SW480 (cell line): ENCODE results near the gene NF2.

Experiments
- DNase-seq: peaks from one replicate; pipeline ENCODE4 v3.0.0-alpha.2; 2016; ENCODE audit warnings: low spot score

Gene NF2

DNA sequence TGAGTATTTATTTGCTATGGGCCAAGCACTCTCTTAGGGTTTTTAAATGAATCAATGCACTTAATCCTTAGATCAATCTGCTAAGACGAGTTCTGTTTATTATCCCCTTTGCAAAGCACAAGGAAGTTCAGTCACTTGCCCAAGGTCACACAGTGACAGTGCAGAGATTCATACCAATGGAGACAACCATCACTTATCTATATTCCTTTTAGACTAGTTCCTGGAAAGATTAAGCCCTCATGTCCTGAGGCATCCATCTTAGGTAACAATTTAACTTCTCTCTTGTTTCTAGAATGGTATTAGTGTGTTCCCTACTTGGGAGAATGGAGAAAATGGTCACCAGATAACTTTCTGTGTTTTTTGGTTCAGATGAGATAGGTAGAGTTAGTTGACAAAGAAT lies 28.3 kb downstream of the NF2 start:
- no peak for DNase-seq

- no peak for DNase-seq
Measured at GRCh38 chr22:29632672-29633071, 29.2 kb downstream of the NF2 start.

DNA sequence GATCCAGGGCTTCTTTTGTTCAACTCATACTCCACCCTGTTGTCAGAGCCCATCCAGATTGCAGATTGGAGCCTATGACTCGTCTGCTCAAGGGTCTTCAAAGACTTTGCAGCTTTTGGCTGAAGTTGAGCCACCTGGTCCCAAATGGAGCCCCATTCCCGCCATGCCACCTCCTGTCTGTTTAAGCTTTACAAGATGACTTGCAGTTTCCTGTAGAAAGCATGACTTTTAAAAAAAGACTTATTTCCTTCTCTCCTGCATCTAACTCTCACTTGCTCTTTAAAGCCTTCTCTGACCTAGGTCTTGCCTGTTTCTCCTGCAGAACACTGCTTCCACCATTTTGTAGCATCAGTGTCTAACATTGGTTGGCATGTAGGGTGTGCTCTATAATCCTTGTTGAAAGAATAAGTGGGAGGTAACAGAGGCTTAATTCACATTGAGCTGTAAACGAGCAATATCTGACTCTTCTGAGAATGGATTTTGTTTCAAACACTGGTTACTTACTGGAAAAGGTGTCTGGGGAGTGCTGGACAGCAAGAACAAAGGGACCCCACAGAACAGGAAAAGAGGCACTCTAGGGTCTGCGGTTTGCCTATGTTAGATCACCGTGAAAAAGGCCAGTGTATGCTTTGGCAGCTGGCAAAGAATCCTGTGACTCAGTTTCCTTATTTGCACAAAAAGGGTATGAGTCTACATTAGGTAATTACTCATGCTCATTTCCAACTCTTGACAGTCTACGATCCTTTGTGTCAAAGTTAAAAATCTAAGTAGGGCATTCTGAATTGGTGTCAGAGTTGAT lies 30.3 kb downstream of the NF2 start:
- DNase-seq = no peak

GRCh38 chr22:29634847-29635246 lies 31.4 kb downstream of the NF2 start:
- DNase-seq = no peak

GRCh38 chr22:29635734-29636357 lies 32.4 kb downstream of the NF2 start:
- DNase-seq = peak; percentile 56

DNA sequence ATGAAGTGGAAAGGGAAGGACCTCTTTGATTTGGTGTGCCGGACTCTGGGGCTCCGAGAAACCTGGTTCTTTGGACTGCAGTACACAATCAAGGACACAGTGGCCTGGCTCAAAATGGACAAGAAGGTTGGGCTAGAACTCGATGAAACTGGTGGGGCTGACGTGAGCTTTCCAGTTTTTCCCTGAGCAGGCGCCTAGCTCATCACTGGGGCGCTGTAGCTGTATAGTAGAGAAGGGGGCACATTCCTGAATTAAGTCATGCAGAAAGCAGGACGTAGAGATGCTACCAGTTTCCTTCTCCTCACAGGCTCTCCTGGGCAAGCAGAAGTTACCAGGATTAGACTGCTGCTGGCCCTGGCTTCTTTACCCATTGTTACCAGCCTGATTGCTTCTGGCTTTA lies 33.3 kb downstream of the NF2 start:
- no peak for DNase-seq

DNA sequence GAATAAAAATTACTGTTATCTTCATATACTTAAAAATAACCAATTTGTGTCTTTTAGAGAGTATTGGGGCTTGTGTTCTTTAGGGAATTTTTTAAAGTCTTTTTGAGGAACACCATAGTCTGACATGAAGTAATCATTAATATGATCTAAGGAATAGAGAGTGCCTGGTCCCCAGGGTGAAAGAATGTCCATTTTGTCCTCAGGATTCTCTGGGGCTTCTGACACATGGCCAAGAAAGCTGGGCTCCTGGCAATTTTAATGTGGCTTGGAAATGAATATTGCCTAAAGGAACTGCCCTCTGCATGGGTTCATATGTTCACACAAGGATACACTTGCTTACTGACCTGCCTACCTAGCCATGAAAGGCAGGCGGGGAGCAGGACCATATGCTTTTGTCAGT lies 33.7 kb downstream of the NF2 start:
- DNase-seq = no peak

GRCh38 chr22:29638678-29639077 lies 35.2 kb downstream of the NF2 start:
- no peak for DNase-seq

DNA sequence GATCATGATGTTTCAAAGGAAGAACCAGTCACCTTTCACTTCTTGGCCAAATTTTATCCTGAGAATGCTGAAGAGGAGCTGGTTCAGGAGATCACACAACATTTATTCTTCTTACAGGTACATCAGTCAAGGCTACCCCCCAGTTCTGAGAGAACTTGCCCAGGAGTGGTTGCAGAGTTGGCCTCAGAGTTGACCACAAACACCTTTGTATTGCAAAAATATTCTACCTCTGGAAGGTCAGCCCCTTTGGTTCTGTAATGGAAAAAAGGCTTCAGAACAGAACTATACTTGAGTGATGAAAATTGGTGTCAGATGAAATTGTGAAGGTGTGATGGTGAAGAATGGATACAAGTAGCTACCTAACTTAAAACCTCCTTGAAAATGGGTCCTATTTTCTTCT lies 35.7 kb downstream of the NF2 start:
- no peak for DNase-seq

- no peak for DNase-seq
Measured at GRCh38 chr22:29641042-29641699, 37.7 kb downstream of the NF2 start.

DNA sequence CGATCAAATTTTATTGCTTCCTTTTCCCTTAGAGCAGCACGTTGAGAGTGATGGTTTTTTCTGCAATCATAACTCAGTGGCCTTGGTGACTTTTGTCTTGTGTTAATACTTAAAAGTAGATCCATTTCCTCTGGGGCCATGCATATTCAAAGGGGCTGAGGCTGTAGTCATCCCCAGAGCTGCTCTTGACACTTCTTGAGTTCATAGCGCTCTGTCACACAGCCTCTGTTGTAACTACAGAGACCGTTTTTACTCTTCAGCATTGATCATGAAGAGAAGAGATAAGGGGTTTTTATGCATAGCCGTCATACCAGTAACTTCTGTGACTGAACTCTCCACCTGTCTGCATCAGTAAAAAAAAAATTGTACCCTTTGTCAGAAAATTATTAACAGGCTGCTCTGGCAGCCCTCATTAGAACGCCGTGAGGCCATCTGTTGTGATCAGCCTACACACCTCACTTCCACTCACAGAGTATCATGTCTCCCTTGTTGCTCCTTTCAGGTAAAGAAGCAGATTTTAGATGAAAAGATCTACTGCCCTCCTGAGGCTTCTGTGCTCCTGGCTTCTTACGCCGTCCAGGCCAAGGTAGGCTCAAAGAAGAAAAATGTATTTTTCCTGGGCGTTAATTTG lies 38.4 kb downstream of the NF2 start:
- no peak for DNase-seq

- no peak for DNase-seq
Measured at GRCh38 chr22:29642694-29643093, 39.3 kb downstream of the NF2 start.

- no peak for DNase-seq
Measured at GRCh38 chr22:29647954-29648737, 44.7 kb downstream of the NF2 start.

DNA sequence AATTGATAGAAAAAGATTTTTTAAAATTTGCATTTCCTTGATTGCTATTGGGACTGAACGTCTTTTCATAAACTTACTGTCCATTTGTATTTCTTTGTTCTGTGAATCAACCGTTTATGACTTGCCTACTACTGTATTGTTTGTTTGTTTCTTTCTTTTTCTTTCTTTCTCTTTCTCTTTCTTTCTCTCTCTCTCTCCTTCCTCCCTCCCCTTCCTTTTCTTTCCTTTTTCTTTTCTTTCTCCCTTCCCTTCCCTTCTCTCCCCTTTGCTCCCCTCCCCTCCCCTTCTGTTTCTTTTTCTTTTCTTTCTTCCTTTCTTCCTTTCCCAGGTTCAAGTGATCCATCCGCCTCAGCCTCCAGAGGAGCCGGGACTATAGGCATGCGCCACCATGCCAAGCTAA lies 46.9 kb downstream of the NF2 start:
- no peak for DNase-seq

GRCh38 chr22:29651652-29652051 lies 48.2 kb downstream of the NF2 start:
- no peak for DNase-seq

DNA sequence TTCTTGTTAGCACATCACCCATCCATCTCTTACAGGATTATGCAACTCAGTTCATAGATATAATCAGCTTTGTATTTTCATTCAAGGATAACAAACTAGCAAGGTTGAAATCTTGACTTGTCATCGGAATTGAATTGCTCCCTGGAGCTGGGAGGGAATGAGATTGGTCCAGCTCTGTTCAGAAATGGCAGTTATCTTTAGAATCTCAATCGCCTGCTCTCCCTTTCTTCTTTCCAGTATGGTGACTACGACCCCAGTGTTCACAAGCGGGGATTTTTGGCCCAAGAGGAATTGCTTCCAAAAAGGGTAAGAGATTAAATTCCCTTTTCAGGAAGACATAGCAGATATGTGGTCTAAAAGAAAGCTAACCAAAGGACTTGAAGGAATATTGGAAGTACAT lies 51.0 kb downstream of the NF2 start:
- DNase-seq = no peak

- no peak for DNase-seq
Measured at GRCh38 chr22:29654882-29655281, 51.4 kb downstream of the NF2 start.

GRCh38 chr22:29658176-29658575 lies 54.7 kb downstream of the NF2 start:
- no peak for DNase-seq

- no peak for DNase-seq
Measured at GRCh38 chr22:29660021-29660420, 56.6 kb downstream of the NF2 start.

- no peak for DNase-seq
Measured at GRCh38 chr22:29661336-29661735, 57.9 kb downstream of the NF2 start.

DNA sequence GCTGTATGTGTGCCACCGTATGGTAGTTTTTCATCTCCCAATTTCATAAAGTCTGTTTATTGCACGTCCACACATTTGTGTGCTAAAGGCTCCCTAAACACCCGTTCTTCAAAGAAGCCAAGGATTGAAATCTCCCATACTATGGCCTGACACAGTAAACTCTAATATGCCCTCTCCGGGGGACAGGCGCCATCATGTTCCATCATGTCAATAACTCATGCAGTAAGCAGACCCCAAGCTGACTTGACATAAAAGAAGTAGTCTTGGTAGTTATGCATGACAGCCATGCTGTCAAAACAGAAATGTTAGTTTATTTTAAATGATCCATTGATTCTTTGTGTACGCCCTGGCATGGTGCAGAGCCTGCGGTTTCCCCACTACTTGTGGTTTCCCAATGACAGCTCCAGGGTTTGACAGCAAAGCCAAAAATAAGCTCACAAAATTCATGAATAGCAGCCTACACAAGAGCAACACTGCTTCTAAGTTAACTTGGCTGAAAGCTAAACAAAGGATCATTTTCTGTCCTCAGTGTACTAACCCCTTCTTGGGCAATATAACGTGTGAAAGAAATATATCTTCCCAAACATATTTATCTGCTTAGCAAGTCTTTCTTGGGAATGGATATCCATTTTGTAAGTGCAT lies 59.9 kb downstream of the NF2 start:
- no peak for DNase-seq

DNA sequence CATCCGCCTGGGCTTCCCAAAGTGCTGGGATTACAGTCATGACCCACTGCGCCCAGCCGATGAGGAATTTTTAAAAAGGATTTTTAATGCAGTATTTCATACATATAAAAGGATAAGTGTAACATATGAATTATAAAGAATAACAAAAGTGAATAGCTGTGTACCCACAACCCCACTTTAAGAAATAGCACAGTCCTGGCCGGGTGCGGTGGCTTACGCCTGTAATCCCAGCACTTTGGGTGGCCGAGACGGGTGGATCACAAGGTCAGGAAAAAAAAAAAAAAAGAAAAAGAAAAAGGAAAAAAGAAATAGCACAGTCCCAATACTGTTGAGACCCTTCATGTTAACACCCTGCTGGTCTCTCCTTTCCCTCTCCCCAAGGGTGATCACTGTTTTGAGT lies 62.1 kb downstream of the NF2 start:
- no peak for DNase-seq
